HG03521 (cell line): ENCODE measurements around the gene RIPPLY3.

Experiments
- ATAC-seq: cut with Tn5 transposase; IDR thresholded peaks from one replicate; pipeline ENCODE4 v1.9.1; 2021; ENCODE audit warnings: mild to moderate bottlenecking, moderate library complexity; ENCODE audit not compliant: unreplicated experiment

RIPPLY3 gene

GRCh38 chr21:37058261-37058660 is 51.8 kb downstream of the RIPPLY3 start:
- no peak for ATAC-seq

DNA sequence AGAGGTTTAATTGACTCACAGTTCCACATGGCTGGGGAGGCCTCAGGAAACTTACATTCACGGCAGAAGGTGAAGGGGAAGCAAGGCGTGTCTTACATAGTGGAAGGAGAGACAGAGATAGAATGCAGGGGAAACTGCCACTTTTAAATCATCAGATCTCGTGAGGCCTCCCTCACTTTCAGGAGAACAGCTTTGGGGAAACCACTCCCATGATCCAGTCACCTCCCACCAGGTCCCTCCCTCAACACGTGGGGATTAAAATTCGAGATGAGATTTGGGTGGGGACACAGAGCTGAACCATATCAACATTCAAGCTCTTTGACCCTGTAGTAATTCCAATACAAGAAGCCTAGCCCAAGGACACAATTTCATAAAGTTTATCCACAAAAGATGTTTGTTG is 52.7 kb downstream of the RIPPLY3 start:
- no peak for ATAC-seq

- ATAC-seq: no peak
Measured at GRCh38 chr21:37060296-37060695, 53.8 kb downstream of the RIPPLY3 start.

GRCh38 chr21:37061926-37062592 is 55.6 kb downstream of the RIPPLY3 start:
- ATAC-seq: no peak

- no peak for ATAC-seq
Measured at GRCh38 chr21:37062593-37062935, 56.1 kb downstream of the RIPPLY3 start.

DNA sequence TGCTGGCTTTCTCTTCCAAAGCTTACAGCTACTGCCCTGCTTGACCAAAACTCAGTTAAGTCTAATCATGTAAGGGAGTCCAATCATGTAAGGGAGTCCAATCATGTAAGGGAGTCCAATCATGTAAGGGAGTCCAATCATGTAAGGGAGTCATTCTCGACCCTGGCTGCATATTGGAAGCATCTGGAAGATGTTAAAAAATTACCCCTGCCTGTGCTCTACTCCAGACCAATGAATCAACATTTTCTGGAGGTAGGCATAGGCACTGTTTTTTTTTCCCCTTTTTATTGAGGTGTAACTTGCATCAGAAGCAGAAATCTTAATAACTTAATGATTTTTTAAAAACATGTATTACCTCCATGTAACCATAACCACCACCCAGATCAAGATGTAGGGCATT is 56.9 kb downstream of the RIPPLY3 start:
- ATAC-seq: no peak

DNA sequence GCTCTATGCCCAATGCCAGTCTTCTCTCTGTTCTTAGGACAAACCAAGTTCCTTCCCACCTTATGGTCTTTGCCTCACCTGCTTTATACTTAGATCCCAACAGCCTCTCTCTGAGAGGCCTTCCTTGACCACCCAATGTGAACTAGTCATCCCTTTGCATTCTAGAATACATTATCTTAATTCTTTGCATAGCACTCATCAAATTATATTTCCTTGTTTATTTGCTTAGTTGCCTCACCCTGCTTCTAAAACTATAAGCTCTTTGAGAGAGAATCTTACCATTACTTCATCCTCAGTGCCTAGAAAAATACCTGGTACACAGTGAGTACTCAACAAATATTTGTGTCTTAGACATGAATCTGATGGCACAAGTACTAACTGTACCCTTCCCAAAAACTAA is 58.3 kb downstream of the RIPPLY3 start:
- no peak for ATAC-seq

DNA sequence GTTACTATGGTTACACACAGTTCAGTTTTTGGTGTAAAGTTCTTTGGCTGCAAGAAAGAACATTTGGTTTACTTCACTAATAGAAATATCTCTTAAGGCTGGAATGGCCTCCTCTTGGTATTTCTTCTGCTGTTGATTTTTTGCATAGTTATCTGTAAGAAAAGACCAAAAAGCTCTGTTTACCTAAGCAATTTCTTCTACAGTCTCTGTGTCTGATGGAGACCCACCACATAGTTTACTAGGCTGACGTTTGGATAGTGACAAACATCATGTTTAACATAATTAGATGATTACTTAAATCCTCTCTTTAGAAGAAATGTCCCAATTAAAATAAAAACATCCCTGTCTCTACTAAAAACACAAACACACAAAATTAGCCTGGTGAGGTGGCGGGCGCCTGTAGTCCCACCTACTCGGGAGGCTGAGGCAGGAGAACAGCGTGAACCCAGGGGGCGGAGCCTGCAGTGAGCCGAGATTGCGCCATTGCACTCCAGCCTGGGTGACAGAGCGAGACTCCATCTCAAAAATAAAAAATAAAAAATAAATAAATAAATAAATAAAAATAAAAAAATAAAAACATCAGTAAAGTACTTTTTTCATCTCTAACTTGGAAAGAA is 59.2 kb downstream of the RIPPLY3 start:
- ATAC-seq: no peak
